ENCODE results near the gene DCHS2.

The DCHS2 gene

GRCh38 chr4:154491341-154492271 lies at the start of gene DCHS2:
DCHS2 (minus strand) TSS chr4:154491799; CDS start chr4:154491355, 444 bp downstream.
- peak; percentile 23 for DNase-seq

DNA sequence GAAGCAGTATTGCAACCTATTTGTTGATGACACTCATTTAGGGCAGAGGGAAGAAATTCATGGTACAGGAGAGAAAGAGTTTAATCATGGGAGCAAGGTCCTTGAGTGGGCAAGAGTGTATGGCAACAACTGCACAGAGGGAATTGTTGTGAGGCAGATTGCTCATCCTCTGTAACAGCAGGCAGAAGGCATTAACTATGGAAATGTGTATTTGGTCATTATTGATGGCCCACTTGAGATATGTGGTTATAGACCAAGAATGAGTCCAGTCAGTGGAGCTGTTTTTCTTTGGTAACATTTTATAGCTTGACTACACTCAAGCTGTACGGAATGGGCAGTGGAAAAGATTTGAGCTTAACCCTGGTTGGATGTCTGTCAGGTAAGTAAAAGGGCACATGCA lies 42.7 kb upstream of the DCHS2 start:
- DNase-seq, result no peak

GRCh38 chr4:154529728-154530519 lies 38.3 kb upstream of the DCHS2 start:
- DNase-seq, result no peak

- no peak for DNase-seq
Measured at GRCh38 chr4:154528869-154529268, 37.3 kb upstream of the DCHS2 start.

DNA sequence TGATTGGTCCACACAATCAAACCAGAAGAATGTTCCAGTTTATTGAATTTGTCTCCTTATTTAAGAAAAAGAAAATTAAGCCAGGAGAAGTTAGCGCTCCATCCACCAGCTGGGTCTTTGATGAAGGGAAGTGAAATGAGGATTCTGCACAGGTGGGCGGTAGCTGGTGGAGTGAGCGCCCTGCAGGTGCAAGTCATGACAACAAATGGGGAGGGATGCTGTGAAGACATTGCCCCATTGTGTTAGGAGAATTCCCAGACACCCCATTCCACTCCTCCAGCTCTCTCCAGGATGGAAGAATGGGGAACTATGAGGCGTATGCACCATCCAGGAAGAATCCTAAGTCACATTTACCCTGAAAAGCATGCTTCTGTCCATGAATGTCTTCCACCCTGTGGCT lies 35.7 kb upstream of the DCHS2 start:
- no peak for DNase-seq

GRCh38 chr4:154526151-154526550 lies 34.6 kb upstream of the DCHS2 start:
- no peak for DNase-seq

- no peak for DNase-seq
Measured at GRCh38 chr4:154521607-154522006, 30.0 kb upstream of the DCHS2 start.

DNA sequence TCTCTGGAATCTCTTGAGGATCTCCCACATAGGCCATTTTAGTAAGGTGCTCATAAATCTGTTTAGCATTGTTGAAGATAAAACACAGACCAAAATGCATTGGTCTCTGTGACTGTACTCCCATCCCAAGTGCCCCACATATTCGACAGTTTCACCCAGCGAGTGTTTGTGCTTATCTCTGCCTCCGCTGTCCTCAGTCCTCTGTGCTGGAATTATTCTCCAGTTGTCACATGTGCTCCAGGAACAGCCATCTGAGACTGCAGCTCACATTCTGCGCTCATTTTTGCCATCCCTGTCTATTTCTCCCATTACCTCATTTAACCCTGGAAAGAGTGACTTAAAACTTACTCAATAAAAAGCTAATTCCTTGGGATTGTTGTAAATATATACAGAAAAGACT lies 27.6 kb upstream of the DCHS2 start:
- no peak for DNase-seq

DNA sequence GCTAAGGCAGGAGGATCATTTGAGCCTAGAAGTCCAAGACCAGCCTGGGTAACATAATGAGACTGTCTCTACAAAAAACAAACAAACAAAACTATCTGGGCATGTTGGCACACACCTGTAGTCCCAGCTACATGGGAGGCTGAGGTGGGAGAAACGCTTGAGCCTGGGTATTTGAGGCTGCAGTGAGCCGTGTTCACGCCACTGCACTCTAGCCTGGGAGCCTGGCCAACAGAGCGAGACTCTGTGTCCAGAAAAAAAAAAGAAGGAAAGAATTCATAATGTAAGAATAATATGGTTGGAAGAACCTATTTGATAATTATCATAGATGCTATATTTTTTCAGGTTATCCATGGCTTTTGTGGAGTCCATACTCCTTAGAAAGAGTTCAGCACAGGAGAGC lies 26.0 kb upstream of the DCHS2 start:
- no peak for DNase-seq

- DNase-seq, result no peak
Measured at GRCh38 chr4:154516318-154517029, 24.9 kb upstream of the DCHS2 start.

GRCh38 chr4:154511981-154512380 lies 20.4 kb upstream of the DCHS2 start:
- no peak for DNase-seq

- DNase-seq, result no peak
Measured at GRCh38 chr4:154511548-154511947, 19.9 kb upstream of the DCHS2 start.

DNA sequence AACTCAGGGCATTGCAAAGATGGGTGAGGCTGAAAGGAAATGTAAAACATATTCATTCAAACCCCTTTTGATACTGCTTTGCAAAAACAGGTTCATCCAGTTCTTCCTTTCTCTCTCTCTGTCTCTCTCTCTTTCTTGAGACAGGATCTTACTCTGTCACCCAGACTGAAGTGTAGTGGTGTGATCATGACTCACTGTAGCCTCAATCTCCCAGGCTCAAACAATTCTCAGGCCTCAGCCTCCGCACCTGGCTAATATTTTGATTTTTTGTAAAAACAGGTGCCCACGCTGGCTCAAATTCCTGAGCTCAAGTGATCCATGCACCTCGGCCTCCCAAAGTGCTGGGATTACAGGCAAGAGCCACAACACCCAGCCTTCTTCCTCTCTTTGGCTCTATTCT lies 15.6 kb upstream of the DCHS2 start:
- no peak for DNase-seq

- DNase-seq, result peak; percentile 9
Measured at GRCh38 chr4:154506253-154506652, 14.7 kb upstream of the DCHS2 start.

DNA sequence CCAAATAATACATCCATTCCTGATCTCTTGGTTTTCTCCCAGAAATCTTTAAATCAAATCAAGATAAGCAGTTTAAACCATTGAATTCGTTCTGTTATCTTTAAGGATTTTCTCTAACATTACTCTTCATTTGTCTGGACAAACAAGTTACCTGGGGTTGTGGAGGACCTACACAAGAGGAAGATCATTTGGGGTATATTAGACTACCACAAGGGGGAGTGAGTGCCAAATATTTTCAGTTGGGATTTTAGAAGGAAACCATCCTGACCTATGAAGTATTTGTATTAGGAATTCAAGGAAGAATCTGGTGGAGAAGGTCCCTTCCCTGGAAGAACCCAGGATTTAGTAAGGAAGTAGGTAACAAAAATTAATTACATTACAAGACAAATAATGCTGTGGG lies 12.0 kb upstream of the DCHS2 start:
- no peak for DNase-seq

DNA sequence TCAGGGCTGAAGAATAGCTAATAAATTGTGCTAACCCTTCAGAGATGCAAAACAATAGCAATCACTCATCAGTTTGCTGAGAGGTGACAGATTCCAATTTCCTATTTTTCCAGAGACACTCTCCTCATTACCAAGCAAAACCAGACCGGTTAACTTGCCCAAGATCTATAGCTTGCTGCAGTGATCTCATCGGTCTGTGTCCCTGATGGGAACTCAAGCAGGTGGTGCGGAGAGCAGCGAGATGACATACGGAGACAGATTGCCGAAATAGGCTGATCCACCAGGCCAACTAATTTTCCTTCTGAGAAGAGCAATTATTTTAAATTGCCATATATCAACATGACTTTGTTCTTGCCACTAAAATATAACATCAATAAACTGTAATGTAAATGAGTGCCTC lies 10.5 kb upstream of the DCHS2 start:
- DNase-seq, result no peak

- no peak for DNase-seq
Measured at GRCh38 chr4:154497889-154498288, 6.3 kb upstream of the DCHS2 start.

DNA sequence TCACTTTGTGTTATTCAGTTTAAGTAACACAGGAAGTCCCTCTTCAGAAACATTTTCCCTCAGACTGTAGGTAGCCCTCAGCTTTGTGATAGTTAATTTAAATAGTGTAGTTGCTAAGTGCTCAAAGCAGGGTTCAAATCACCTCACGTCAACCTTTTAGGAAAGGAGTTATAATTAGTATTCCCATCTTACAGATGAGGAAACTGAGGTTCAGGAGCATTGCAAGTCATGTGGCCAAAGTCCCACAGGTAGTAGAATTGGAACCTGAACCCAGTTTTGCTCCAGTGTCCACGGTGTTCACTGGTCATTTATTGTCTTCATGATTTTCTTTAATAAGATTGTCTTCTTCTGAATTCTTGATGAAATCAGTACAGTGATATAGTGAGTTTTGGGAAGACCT lies 4.3 kb upstream of the DCHS2 start:
- no peak for DNase-seq

GRCh38 chr4:154492288-154492687 lies 689 bp upstream of the DCHS2 start:
- DNase-seq, result no peak

DNA sequence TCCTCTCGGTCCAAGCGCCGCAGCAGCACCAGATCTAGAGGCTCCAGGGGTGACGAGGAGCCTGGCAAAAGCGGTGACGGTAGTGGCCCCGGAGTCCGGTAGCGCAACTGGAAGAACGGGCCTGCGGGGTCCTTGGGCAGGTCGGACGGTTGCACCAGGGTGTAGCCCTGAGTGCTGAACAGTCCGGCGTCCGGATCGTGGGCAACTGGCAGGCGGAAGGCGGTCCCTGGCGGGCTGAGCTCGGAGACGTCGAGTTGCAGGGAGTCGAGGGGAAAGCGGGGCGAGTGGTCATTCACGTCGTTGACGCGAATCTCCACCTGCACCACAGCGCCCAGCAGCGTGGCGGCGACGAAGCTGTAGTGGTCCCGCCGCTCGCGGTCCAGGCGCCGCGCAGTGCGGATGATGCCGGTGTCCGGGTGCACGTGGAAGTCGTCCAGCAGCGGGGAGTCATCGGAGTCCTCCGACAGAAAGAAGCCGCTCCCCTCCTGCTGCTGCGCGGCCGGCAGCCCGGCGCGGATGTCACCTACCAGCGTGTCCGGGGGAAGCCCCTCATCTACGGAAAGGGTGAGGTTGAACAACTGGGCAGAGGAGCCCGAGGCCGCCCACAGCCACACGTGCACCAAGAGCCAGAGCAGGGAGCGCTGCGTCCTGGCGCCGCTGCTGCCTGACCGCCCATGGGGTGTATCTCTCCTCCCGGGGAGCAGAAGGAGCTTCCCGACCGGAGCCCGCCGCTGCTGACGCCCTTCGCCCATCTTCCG lies 837 bp downstream of the DCHS2 start:
- DNase-seq, result no peak

DNA sequence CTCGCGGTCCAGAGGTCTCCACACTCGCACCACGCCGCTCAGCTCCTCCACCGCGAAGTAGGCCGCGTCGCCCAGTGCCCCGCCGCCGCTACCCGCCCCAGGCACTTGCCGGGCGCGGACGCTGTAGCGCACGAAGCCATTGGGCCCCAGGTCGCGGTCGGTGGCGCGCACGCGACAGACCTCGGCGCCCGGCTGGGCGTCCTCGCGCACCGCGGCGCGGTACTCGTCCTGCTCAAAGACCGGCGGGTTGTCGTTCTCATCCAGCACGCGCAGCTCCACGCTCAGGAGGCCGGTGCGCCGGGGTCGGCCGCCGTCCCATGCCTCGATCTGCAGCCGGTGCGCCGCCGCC lies 1.4 kb downstream of the DCHS2 start:
- no peak for DNase-seq

DNA sequence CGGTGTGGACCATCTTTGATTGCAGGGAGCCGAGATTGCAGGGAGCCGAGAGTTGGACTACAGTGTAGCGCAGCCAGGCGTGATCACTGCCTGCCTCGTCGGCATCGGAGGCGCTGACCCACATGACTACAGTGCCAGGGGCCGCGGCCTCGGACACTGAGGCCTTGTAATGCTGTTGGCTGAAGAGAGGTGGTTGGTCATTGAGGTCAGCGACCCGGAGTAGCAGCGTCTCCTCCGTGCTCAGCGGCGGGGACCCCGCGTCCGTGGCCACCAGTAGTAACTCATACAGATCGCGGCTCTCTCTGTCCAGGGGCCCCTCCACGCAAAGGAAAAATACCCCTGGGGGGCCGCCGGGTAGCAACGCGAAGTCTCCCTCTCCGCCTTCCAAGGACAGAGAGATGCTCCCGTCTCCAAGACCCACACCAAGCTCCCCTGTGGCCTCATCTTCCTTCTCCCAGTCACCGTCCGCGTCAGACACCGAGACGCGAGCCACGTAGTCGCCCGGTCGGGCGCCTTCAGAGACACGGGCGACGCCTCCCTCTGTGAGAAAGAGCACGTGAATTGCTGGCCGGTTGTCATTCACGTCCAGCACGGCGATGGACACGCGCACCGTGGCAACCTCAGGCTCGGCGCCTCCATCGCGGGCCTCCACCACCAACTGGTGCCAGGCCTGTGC lies 1.9 kb downstream of the DCHS2 start:
- DNase-seq, result no peak
